Vagina (tissue), 2 donors: ENCODE results near the gene MAP7. TPM values are rescaled to one million over a fixed set of nuclear protein-coding genes. Genes with fewer than 3 reads are reported as not detected.
"Not testable (repeated sequence)": the region's sequence is repeated elsewhere in the genome, so short reads cannot be mapped to it uniquely, and the experiment has no call there.

ENCODE experiments used
- DNase-seq, 2 donors: peaks; one replicate each; pipeline ENCODE4 v3.0.0-alpha.2; 2017; ENCODE audit errors: extremely low spot score in 2 of 2
- H3K27ac ChIP-seq: fragments of 200-600 bp; sonication (generic); one replicate; pipeline ENCODE4 v1.5.1; 2019
- H3K27me3 ChIP-seq: fragments of 200-600 bp; sonication (generic); one replicate; pipeline ENCODE4 v1.5.1; 2019
- H3K36me3 ChIP-seq, 2 donors: fragments of 200-600 bp; sonication (generic); one replicate each; pipeline ENCODE4 v1.5.1; 2017 to 2019
- H3K4me1 ChIP-seq: fragments of 200-600 bp; sonication (generic); one replicate; pipeline ENCODE4 v1.5.1; 2019
- H3K4me3 ChIP-seq, 2 donors: fragments of 200-600 bp; sonication (generic); 1 replicate in 1 of 2; 2 replicates in 1 of 2; pipeline ENCODE4 v1.5.1; 2016 to 2019
- H3K9me3 ChIP-seq: fragments of 200-600 bp; sonication (generic); one replicate; pipeline ENCODE4 v1.5.1; 2019
- CTCF ChIP-seq, 3 experiments: fragments of 450-650 bp in 2 of 3; fragments of 200-600 bp in 1 of 3; sonication (generic) in 1 of 3; IDR thresholded peaks; one replicate each; pipeline ENCODE4 v1.5.1; 2017 to 2019; ENCODE audit warnings: antibody characterized with exemption in 3 of 3, mild to moderate bottlenecking in 2 of 3, moderate library complexity in 2 of 3
- POLR2A ChIP-seq, 2 donors: fragments of 450-650 bp; IDR thresholded peaks; one replicate each; pipeline ENCODE4 v1.6.1; 2017; ENCODE audit warnings: antibody characterized with exemption in 2 of 2, mild to moderate bottlenecking in 2 of 2, moderate library complexity in 2 of 2
- POLR2AphosphoS5 ChIP-seq, 2 donors: sonication (generic); formaldehyde crosslinking; IDR thresholded peaks; one replicate each; pipeline ENCODE4 v1.9.0; 2017; ENCODE audit warnings: antibody characterized with exemption in 2 of 2, mild to moderate bottlenecking in 2 of 2, low read depth in 1 of 2; ENCODE audit not compliant: insufficient read depth in 1 of 2
- intact Hi-C: fragments of 100-400 bp; cut with DNase I; formaldehyde crosslinking; loops from one replicate; pipeline ENCODE4 v1.15.1; 2023
- total RNA-seq: library from RNA; depleted of rRNA; stranded (reverse); fragments of >200 nt; gene quantifications from one replicate; pipeline ENCODE4 v1.2.3, GENCODE V29; 2016

MAP7 gene
- total RNA-seq, 1 donor from 2014 or later: 9.3 TPM

- H3K9me3 ChIP-seq: no peaks in the 10 kb centered on the region
- no peaks in the 10 kb centered on the region for H3K36me3 ChIP-seq
- no peak overlapping the region for H3K27ac ChIP-seq
- TF ChIP-seq CTCF (IDR thresholded peaks at IDR 0.05) (no peak), POLR2A (IDR thresholded peaks at IDR 0.05) (no peak), POLR2AphosphoS5 (IDR thresholded peaks at IDR 0.05; ENCODE audit: insufficient read depth in 1 of 2, low read depth in 1 of 2) (no peak)
- intact Hi-C loops: no loop called here
- no peaks in the 10 kb centered on the region for H3K27me3 ChIP-seq
- no peaks in the 10 kb centered on the region for H3K4me1 ChIP-seq
- no peak overlapping the region for H3K4me3 ChIP-seq
- no peak for DNase-seq
Measured at GRCh38 chr6:136398453-136398852, 151.8 kb downstream of the MAP7 start.

GRCh38 chr6:136396908-136397307, 153.3 kb downstream of the MAP7 start:
- no peak for DNase-seq

GRCh38 chr6:136390959-136391358, 159.3 kb downstream of the MAP7 start:
- H3K4me1 ChIP-seq, H3K27me3 ChIP-seq, H3K9me3 ChIP-seq, H3K36me3 ChIP-seq, intact Hi-C loops, H3K4me3 ChIP-seq, DNase-seq, H3K27ac ChIP-seq: not testable (repeated sequence)

More at GRCh38 chr6:136396908-136397307, 153.3 kb downstream of the MAP7 start:
- Histone ChIP-seq H3K27ac (no peak overlapping the region), H3K4me1 (no peaks in the 10 kb centered on the region), H3K9me3 (no peaks in the 10 kb centered on the region), H3K36me3 (no peaks in the 10 kb centered on the region), H3K27me3 (no peaks in the 10 kb centered on the region), H3K4me3 (no peak overlapping the region)
- intact Hi-C loops: no loop called here
- TF ChIP-seq POLR2A (IDR thresholded peaks at IDR 0.05) (no peak), CTCF (IDR thresholded peaks at IDR 0.05) (no peak), POLR2AphosphoS5 (IDR thresholded peaks at IDR 0.05; ENCODE audit: insufficient read depth in 1 of 2, low read depth in 1 of 2) (no peak)

- no peak for TF ChIP-seq POLR2AphosphoS5 (IDR thresholded peaks at IDR 0.05; ENCODE audit: insufficient read depth in 1 of 2, low read depth in 1 of 2)
- TF ChIP-seq CTCF (IDR thresholded peaks at IDR 0.05): no peak
- TF ChIP-seq POLR2A (IDR thresholded peaks at IDR 0.05): no peak
- H3K4me1 ChIP-seq: no peaks in the 10 kb centered on the region
- intact Hi-C loops: no loop called here
- H3K27ac ChIP-seq: no peak overlapping the region
- no peaks in the 10 kb centered on the region for H3K9me3 ChIP-seq
- no peak for DNase-seq
- H3K36me3 ChIP-seq: no peaks in the 10 kb centered on the region
- H3K27me3 ChIP-seq: no peaks in the 10 kb centered on the region
- H3K4me3 ChIP-seq: no peak overlapping the region
Measured at GRCh38 chr6:136387316-136387715, 162.9 kb downstream of the MAP7 start.

GRCh38 chr6:136383268-136383937, 166.8 kb downstream of the MAP7 start:
- no peaks in the 10 kb centered on the region for H3K27me3 ChIP-seq
- no peaks in the 10 kb centered on the region for H3K4me1 ChIP-seq
- intact Hi-C loops: no loop called here
- H3K27ac ChIP-seq: no peak overlapping the region
- no peak for TF ChIP-seq POLR2A (IDR thresholded peaks at IDR 0.05)
- no peak for TF ChIP-seq POLR2AphosphoS5 (IDR thresholded peaks at IDR 0.05; ENCODE audit: insufficient read depth in 1 of 2, low read depth in 1 of 2)
- no peak for TF ChIP-seq CTCF (IDR thresholded peaks at IDR 0.05)
- no peak overlapping the region for H3K4me3 ChIP-seq
- no peak for DNase-seq
- no peaks in the 10 kb centered on the region for H3K36me3 ChIP-seq
- no peaks in the 10 kb centered on the region for H3K9me3 ChIP-seq
